Measurements from ENCODE around the gene SMAD1.

Gene SMAD1

GRCh38 chr4:145482209-145483037 lies 770 bp downstream of the SMAD1 start:
- no peaks in the 10 kb centered on the region for H3K27me3 ChIP-seq (ENCODE audit: insufficient read depth, poor library complexity, severe bottlenecking)
- H3K36me3 ChIP-seq (ENCODE audit: low read depth): no peaks in the 10 kb centered on the region; the same call in 1 of the 2 replicates
- peak overlapping the region; percentile 76 for H3K4me3 ChIP-seq (ENCODE audit: severe bottlenecking)
- H3K27ac ChIP-seq (ENCODE audit: poor library complexity, severe bottlenecking): peak overlapping the region; percentile 76
- no peaks in the 10 kb centered on the region for H3K9me3 ChIP-seq (ENCODE audit: severe bottlenecking)
- TF ChIP-seq CTCF (IDR thresholded peaks at IDR 0.05; ENCODE audit: poor library complexity, severe bottlenecking): no peak
- peaks cover 5% of the 10 kb centered on the region for H3K4me1 ChIP-seq (ENCODE audit: insufficient read depth, poor library complexity, severe bottlenecking)
- no peak for DNase-seq (ENCODE audit: low spot score)
- peak; percentile 54 for ATAC-seq (ENCODE audit: low read depth)

GRCh38 chr4:145483514-145483913 lies 1.9 kb downstream of the SMAD1 start:
- H3K36me3 ChIP-seq (ENCODE audit: low read depth): no peaks in the 10 kb centered on the region; the same call in 1 of the 2 replicates
- H3K4me1 ChIP-seq (ENCODE audit: insufficient read depth, poor library complexity, severe bottlenecking): peaks cover 5% of the 10 kb centered on the region
- H3K4me3 ChIP-seq (ENCODE audit: severe bottlenecking): peak overlapping the region; percentile 76
- DNase-seq (ENCODE audit: low spot score) (no peak), ATAC-seq (ENCODE audit: low read depth) (no peak)
- H3K27me3 ChIP-seq (ENCODE audit: insufficient read depth, poor library complexity, severe bottlenecking): no peaks in the 10 kb centered on the region
- H3K9me3 ChIP-seq (ENCODE audit: severe bottlenecking): no peaks in the 10 kb centered on the region
- no peak overlapping the region for H3K27ac ChIP-seq (ENCODE audit: poor library complexity, severe bottlenecking)
- TF ChIP-seq CTCF (IDR thresholded peaks at IDR 0.05; ENCODE audit: poor library complexity, severe bottlenecking): no peak

- ATAC-seq (ENCODE audit: low read depth): no peak
- DNase-seq (ENCODE audit: low spot score): no peak
- no peaks in the 10 kb centered on the region; the same call in 1 of the 2 replicates for H3K36me3 ChIP-seq (ENCODE audit: low read depth)
- no peak overlapping the region for H3K27ac ChIP-seq (ENCODE audit: poor library complexity, severe bottlenecking)
- H3K4me1 ChIP-seq (ENCODE audit: insufficient read depth, poor library complexity, severe bottlenecking): peaks cover 5% of the 10 kb centered on the region
- no peaks in the 10 kb centered on the region for H3K27me3 ChIP-seq (ENCODE audit: insufficient read depth, poor library complexity, severe bottlenecking)
- H3K4me3 ChIP-seq (ENCODE audit: severe bottlenecking): no peak overlapping the region
- no peaks in the 10 kb centered on the region for H3K9me3 ChIP-seq (ENCODE audit: severe bottlenecking)
- no peak for TF ChIP-seq CTCF (IDR thresholded peaks at IDR 0.05; ENCODE audit: poor library complexity, severe bottlenecking)
Observed at GRCh38 chr4:145484225-145484846, 2.7 kb downstream of the SMAD1 start.

- Histone ChIP-seq H3K36me3 (ENCODE audit: low read depth) (no peaks in the 10 kb centered on the region; the same call in 1 of the 2 replicates), H3K27ac (ENCODE audit: poor library complexity, severe bottlenecking) (no peak overlapping the region), H3K4me3 (ENCODE audit: severe bottlenecking) (no peak overlapping the region), H3K9me3 (ENCODE audit: severe bottlenecking) (no peaks in the 10 kb centered on the region), H3K4me1 (ENCODE audit: insufficient read depth, poor library complexity, severe bottlenecking) (peaks cover 5% of the 10 kb centered on the region), H3K27me3 (ENCODE audit: insufficient read depth, poor library complexity, severe bottlenecking) (no peaks in the 10 kb centered on the region)
- ATAC-seq (ENCODE audit: low read depth) (no peak), DNase-seq (ENCODE audit: low spot score) (no peak)
- TF ChIP-seq CTCF (IDR thresholded peaks at IDR 0.05; ENCODE audit: poor library complexity, severe bottlenecking): no peak
Observed at GRCh38 chr4:145485120-145485519, 3.5 kb downstream of the SMAD1 start.
